Measurements from ENCODE around the gene BRSK1. TPM values are rescaled to one million over a fixed set of nuclear protein-coding genes. Genes with fewer than 3 reads are reported as not detected.
A peak's percentile ranks its signal among the peaks of the same experiment; 100 is the strongest.

The BRSK1 gene
- total and polyA plus RNA-seq, 2 of the 13 experiments (the other 11 are each of a cell fraction or from before 2014, with no cell fraction given) = 0.18 to 1.2 TPM

GRCh38 chr19:55333870-55334269 lies 50.1 kb downstream of the BRSK1 start (continued):
- TF ChIP-seq GTF3A (CRISPR knock-in tag; conservative IDR thresholded peaks at IDR 0.05) = no peak
- TF ChIP-seq, protein P1, sequence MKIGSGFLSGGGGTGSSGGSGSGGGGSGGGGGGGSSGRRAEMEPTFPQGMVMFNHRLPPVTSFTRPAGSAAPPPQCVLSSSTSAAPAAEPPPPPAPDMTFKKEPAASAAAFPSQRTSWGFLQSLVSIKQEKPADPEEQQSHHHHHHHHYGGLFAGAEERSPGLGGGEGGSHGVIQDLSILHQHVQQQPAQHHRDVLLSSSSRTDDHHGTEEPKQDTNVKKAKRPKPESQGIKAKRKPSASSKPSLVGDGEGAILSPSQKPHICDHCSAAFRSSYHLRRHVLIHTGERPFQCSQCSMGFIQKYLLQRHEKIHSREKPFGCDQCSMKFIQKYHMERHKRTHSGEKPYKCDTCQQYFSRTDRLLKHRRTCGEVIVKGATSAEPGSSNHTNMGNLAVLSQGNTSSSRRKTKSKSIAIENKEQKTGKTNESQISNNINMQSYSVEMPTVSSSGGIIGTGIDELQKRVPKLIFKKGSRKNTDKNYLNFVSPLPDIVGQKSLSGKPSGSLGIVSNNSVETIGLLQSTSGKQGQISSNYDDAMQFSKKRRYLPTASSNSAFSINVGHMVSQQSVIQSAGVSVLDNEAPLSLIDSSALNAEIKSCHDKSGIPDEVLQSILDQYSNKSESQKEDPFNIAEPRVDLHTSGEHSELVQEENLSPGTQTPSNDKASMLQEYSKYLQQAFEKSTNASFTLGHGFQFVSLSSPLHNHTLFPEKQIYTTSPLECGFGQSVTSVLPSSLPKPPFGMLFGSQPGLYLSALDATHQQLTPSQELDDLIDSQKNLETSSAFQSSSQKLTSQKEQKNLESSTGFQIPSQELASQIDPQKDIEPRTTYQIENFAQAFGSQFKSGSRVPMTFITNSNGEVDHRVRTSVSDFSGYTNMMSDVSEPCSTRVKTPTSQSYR (CRISPR knock-in tag; IDR thresholded peaks at IDR 0.05; ENCODE audit: borderline replicate concordance) = no peak
- peak; percentile 72; the same call in 1 of the 2 replicates for TF ChIP-seq MYPOP (CRISPR knock-in tag; IDR thresholded peaks at IDR 0.05)
- TF ChIP-seq GTF2F1 (IDR thresholded peaks at IDR 0.05; ENCODE audit: low read length) = no peak
- no peak for TF ChIP-seq GABPA (IDR thresholded peaks at IDR 0.05; ENCODE audit: low read depth, low read length)
- peak; percentile 35; the same call in 1 of the 2 replicates for TF ChIP-seq GABPA (CRISPR knock-in tag; IDR thresholded peaks at IDR 0.05; ENCODE audit: low read depth)
- TF ChIP-seq, protein P2, sequence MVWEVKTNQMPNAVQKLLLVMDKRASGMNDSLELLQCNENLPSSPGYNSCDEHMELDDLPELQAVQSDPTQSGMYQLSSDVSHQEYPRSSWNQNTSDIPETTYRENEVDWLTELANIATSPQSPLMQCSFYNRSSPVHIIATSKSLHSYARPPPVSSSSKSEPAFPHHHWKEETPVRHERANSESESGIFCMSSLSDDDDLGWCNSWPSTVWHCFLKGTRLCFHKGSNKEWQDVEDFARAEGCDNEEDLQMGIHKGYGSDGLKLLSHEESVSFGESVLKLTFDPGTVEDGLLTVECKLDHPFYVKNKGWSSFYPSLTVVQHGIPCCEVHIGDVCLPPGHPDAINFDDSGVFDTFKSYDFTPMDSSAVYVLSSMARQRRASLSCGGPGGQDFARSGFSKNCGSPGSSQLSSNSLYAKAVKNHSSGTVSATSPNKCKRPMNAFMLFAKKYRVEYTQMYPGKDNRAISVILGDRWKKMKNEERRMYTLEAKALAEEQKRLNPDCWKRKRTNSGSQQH (CRISPR knock-in tag; IDR thresholded peaks at IDR 0.05; ENCODE audit: low read depth) = no peak
- TF ChIP-seq TBL1XR1 (IDR thresholded peaks at IDR 0.05; ENCODE audit: borderline replicate concordance, low read length, partially characterized antibody) = peak; percentile 60
- peak; percentile 100 for TF ChIP-seq TFE3 (CRISPR knock-in tag; IDR thresholded peaks at IDR 0.05)
- TF ChIP-seq, protein P3, sequence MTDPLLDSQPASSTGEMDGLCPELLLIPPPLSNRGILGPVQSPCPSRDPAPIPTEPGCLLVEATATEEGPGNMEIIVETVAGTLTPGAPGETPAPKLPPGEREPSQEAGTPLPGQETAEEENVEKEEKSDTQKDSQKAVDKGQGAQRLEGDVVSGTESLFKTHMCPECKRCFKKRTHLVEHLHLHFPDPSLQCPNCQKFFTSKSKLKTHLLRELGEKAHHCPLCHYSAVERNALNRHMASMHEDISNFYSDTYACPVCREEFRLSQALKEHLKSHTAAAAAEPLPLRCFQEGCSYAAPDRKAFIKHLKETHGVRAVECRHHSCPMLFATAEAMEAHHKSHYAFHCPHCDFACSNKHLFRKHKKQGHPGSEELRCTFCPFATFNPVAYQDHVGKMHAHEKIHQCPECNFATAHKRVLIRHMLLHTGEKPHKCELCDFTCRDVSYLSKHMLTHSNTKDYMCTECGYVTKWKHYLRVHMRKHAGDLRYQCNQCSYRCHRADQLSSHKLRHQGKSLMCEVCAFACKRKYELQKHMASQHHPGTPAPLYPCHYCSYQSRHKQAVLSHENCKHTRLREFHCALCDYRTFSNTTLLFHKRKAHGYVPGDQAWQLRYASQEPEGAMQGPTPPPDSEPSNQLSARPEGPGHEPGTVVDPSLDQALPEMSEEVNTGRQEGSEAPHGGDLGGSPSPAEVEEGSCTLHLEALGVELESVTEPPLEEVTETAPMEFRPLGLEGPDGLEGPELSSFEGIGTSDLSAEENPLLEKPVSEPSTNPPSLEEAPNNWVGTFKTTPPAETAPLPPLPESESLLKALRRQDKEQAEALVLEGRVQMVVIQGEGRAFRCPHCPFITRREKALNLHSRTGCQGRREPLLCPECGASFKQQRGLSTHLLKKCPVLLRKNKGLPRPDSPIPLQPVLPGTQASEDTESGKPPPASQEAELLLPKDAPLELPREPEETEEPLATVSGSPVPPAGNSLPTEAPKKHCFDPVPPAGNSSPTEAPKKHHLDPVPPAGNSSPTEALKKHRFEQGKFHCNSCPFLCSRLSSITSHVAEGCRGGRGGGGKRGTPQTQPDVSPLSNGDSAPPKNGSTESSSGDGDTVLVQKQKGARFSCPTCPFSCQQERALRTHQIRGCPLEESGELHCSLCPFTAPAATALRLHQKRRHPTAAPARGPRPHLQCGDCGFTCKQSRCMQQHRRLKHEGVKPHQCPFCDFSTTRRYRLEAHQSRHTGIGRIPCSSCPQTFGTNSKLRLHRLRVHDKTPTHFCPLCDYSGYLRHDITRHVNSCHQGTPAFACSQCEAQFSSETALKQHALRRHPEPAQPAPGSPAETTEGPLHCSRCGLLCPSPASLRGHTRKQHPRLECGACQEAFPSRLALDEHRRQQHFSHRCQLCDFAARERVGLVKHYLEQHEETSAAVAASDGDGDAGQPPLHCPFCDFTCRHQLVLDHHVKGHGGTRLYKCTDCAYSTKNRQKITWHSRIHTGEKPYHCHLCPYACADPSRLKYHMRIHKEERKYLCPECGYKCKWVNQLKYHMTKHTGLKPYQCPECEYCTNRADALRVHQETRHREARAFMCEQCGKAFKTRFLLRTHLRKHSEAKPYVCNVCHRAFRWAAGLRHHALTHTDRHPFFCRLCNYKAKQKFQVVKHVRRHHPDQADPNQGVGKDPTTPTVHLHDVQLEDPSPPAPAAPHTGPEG (CRISPR knock-in tag; IDR thresholded peaks at IDR 0.05) = 0 out of 2 replicates have a peak, but pooled peaks have one; percentile 48
- TF ChIP-seq ARHGAP35 (CRISPR knock-in tag; IDR thresholded peaks at IDR 0.05; ENCODE audit: borderline replicate concordance) = no peak
